ENCODE measurements around the gene GRK4. TPM values are rescaled to one million over a fixed set of nuclear protein-coding genes. Genes with fewer than 3 reads are reported as not detected.

The GRK4 gene
- total RNA-seq, 1 experiment from 2014 or later = 2.5 TPM

DNA sequence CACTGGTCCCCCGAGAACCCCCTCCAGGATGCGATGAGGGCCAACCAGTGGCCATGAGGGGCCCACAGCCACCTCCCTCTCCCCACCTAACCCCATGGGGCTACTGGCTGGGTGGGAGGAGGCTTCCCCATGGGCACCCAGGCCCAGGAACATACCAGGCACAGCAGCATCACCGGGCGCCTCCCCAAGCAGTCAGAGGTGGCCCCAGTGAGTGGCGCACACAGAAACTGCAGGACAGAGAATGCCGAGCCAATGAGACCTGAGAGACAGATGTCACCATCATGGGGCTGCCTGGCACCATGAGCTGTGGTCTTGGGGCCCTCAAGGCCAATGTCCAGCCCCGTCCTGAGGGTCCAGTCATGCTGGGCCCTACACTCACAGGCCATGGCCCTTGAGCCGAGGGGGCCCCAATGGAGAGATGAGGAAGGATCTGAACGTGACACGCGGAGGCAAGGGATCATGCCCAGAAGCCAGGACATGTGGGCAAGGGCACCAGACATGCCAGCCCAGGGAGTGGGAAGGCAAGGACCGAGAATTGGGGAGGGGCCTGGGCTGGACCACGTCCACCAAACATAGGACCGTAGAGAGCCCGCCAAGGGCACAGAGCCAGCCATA lies 30.3 kb upstream of the GRK4 start:
- Histone ChIP-seq H3K27ac (ENCODE audit: low read length) (peak overlapping the region; percentile 85), H3K9me3 (ENCODE audit: control insufficient read depth, insufficient read depth, low read depth, low read length) (no peaks in the 10 kb centered on the region), H3K4me3 (ENCODE audit: low read depth in 2 of 2, low read length in 2 of 2) (peak overlapping the region; percentile 56), H3K4me1 (ENCODE audit: control insufficient read depth, insufficient read depth, low read length) (peaks cover 38% of the 10 kb centered on the region), H3K27me3 (ENCODE audit: control insufficient read depth, insufficient read depth, low read length) (no peaks in the 10 kb centered on the region), H3K36me3 (ENCODE audit: control insufficient read depth, insufficient read depth, low read length) (no peaks in the 10 kb centered on the region)
- ChIA-PET POLR2A (no interaction called here), CTCF (no interaction called here)
- DNase-seq (ENCODE audit: low read depth, low spot score) = no peak
- in situ Hi-C loops (cut with HindIII; ENCODE audit: low pct_unique_long_range_greater_than_20kb, low sequenced_read_pairs) = no loop called here
- no peak for ATAC-seq
- TF ChIP-seq POLR2AphosphoS5 (IDR thresholded peaks at IDR 0.05; ENCODE audit: low read depth, low read length) = peak; percentile 19; the same call in 1 of the 2 replicates
- TF ChIP-seq, protein P1, sequence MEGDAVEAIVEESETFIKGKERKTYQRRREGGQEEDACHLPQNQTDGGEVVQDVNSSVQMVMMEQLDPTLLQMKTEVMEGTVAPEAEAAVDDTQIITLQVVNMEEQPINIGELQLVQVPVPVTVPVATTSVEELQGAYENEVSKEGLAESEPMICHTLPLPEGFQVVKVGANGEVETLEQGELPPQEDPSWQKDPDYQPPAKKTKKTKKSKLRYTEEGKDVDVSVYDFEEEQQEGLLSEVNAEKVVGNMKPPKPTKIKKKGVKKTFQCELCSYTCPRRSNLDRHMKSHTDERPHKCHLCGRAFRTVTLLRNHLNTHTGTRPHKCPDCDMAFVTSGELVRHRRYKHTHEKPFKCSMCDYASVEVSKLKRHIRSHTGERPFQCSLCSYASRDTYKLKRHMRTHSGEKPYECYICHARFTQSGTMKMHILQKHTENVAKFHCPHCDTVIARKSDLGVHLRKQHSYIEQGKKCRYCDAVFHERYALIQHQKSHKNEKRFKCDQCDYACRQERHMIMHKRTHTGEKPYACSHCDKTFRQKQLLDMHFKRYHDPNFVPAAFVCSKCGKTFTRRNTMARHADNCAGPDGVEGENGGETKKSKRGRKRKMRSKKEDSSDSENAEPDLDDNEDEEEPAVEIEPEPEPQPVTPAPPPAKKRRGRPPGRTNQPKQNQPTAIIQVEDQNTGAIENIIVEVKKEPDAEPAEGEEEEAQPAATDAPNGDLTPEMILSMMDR (IDR thresholded peaks at IDR 0.05) = no peak
- intact Hi-C loops (cut with micrococcal nuclease; ENCODE audit: unreplicated experiment) = loop anchor here (10.0 kb wide), 2 partner anchors 138 to 168 kb away; partner anchors contain the start of gene SH3BP2
- BruUV-seq (replicated peaks) = no TSS peak

DNA sequence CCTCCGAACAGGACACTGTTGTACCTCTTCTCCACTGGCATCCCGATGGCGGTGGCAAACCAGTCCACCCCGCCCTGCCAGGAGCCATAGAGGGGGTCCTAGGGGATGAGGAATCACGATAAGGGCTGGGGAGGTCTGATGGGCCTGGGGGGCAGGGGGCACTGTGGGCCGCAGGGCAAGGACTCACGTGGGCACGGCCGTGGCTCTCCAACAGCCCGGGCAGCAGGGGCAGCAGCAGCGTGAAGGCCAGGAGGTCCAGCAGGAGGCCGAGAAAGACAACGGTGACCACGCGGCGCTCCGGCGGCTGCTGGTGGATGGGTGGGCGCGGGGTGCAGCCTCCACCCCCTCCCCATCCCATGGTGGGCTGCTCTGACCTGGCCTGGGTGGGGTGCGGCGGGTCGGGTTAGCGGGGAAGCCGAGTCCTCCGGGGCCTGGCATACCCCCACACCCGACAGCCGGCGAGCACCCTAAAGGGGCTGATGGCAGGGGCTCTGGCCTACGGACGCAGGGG lies 29.8 kb upstream of the GRK4 start:
- ChIA-PET POLR2A (no interaction called here), CTCF (no interaction called here)
- BruUV-seq (replicated peaks) = no TSS peak
- ATAC-seq = no peak
- H3K36me3 ChIP-seq (ENCODE audit: control insufficient read depth, insufficient read depth, low read length) = no peaks in the 10 kb centered on the region; the same call in 1 of the 2 replicates
- no peaks in the 10 kb centered on the region for H3K9me3 ChIP-seq (ENCODE audit: control insufficient read depth, insufficient read depth, low read depth, low read length)
- peaks cover 38% of the 10 kb centered on the region for H3K4me1 ChIP-seq (ENCODE audit: control insufficient read depth, insufficient read depth, low read length)
- TF ChIP-seq POLR2AphosphoS5 (IDR thresholded peaks at IDR 0.05; ENCODE audit: low read depth, low read length) = peak; percentile 4; the same call in 1 of the 2 replicates
- TF ChIP-seq, protein P1 (IDR thresholded peaks at IDR 0.05) = no peak
- in situ Hi-C loops (cut with HindIII; ENCODE audit: low pct_unique_long_range_greater_than_20kb, low sequenced_read_pairs) = no loop called here
- intact Hi-C loops (cut with micrococcal nuclease; ENCODE audit: unreplicated experiment) = loop anchor here (10.0 kb wide), 2 partner anchors 139 to 169 kb away; partner anchors contain the start of gene SH3BP2
- peak overlapping the region; percentile 56 for H3K4me3 ChIP-seq (ENCODE audit: low read depth in 2 of 2, low read length in 2 of 2)
- peak overlapping the region; percentile 85 for H3K27ac ChIP-seq (ENCODE audit: low read length)
- no peak for DNase-seq (ENCODE audit: low read depth, low spot score)
- H3K27me3 ChIP-seq (ENCODE audit: control insufficient read depth, insufficient read depth, low read length) = no peaks in the 10 kb centered on the region

DNA sequence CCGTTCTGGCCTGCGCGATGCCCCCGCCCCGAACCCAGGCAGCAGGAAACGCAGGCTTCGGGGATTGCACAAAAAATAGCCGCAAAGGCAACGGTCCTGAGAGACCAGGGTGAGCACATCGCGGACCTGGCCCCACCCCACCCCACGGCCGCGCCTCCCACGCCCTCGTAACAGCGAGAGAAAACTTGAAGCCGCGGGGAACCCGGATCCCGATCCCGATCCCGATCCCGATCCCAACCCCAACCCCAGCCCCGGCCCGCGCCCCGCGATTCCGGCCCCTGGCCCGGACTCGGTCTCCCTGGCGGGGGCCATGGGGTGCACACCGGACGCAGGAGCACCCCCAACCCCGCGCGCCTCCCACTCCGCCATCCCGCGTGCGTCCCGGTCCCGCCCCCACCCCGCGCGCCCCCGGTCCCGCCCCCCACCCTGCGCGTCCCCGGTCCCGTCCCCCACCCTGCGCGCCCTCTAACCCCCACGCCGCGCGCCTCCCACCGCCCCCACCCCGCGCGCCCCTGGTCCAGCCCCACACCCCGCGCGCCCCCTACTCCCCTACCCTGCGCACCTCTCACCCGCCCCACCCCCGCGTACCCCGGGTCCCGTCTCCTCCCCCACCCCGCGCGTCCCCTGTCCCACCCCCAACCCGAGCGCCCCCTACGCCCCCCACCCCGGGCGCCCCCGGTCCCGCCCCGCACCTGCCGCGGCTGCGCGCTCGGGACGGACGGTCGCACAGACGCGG lies 29.1 kb upstream of the GRK4 start:
- POLR2A ChIA-PET = no interaction called here

More for the DNA sequence above, 29.1 kb upstream of the GRK4 start:
- H3K36me3 ChIP-seq (ENCODE audit: control insufficient read depth, insufficient read depth, low read length) = no peaks in the 10 kb centered on the region; the same call in 1 of the 2 replicates
- ATAC-seq (no peak), DNase-seq (ENCODE audit: low read depth, low spot score) (no peak)
- BruUV-seq (replicated peaks) = no TSS peak
- peak overlapping the region; percentile 56 to 82 for H3K4me3 ChIP-seq (ENCODE audit: low read depth in 2 of 2, low read length in 2 of 2)
- in situ Hi-C loops (cut with HindIII; ENCODE audit: low pct_unique_long_range_greater_than_20kb, low sequenced_read_pairs) = no loop called here
- H3K9me3 ChIP-seq (ENCODE audit: control insufficient read depth, insufficient read depth, low read depth, low read length) = no peaks in the 10 kb centered on the region
- peak overlapping the region; percentile 85 for H3K27ac ChIP-seq (ENCODE audit: low read length)
- peaks cover 38% of the 10 kb centered on the region for H3K4me1 ChIP-seq (ENCODE audit: control insufficient read depth, insufficient read depth, low read length)
- no peaks in the 10 kb centered on the region for H3K27me3 ChIP-seq (ENCODE audit: control insufficient read depth, insufficient read depth, low read length)
- CTCF ChIA-PET = no interaction called here
- TF ChIP-seq TCF7L2 (IDR thresholded peaks at IDR 0.05; ENCODE audit: low read depth, low read length) (no peak), POLR2AphosphoS5 (IDR thresholded peaks at IDR 0.05; ENCODE audit: low read depth, low read length) (no peak), SIN3A (IDR thresholded peaks at IDR 0.05; ENCODE audit: borderline replicate concordance, insufficient read depth, low read depth, low read length) (no peak)
- TF ChIP-seq, protein P1 (IDR thresholded peaks at IDR 0.05) = no peak
- TF ChIP-seq, protein P2, sequence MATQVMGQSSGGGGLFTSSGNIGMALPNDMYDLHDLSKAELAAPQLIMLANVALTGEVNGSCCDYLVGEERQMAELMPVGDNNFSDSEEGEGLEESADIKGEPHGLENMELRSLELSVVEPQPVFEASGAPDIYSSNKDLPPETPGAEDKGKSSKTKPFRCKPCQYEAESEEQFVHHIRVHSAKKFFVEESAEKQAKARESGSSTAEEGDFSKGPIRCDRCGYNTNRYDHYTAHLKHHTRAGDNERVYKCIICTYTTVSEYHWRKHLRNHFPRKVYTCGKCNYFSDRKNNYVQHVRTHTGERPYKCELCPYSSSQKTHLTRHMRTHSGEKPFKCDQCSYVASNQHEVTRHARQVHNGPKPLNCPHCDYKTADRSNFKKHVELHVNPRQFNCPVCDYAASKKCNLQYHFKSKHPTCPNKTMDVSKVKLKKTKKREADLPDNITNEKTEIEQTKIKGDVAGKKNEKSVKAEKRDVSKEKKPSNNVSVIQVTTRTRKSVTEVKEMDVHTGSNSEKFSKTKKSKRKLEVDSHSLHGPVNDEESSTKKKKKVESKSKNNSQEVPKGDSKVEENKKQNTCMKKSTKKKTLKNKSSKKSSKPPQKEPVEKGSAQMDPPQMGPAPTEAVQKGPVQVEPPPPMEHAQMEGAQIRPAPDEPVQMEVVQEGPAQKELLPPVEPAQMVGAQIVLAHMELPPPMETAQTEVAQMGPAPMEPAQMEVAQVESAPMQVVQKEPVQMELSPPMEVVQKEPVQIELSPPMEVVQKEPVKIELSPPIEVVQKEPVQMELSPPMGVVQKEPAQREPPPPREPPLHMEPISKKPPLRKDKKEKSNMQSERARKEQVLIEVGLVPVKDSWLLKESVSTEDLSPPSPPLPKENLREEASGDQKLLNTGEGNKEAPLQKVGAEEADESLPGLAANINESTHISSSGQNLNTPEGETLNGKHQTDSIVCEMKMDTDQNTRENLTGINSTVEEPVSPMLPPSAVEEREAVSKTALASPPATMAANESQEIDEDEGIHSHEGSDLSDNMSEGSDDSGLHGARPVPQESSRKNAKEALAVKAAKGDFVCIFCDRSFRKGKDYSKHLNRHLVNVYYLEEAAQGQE (IDR thresholded peaks at IDR 0.05; ENCODE audit: insufficient read depth in 1 of 2, low read depth in 2 of 2, low read length in 1 of 2) = no peak
- intact Hi-C loops (cut with micrococcal nuclease; ENCODE audit: unreplicated experiment) = loop anchor here (10.0 kb wide), 2 partner anchors 139 to 169 kb away; partner anchors contain the start of gene SH3BP2
